HCT116 (cell line): ENCODE results near the gene HAND2. TPM values are rescaled to one million over a fixed set of nuclear protein-coding genes. Genes with fewer than 3 reads are reported as not detected.

Source experiments
- ATAC-seq: fragments of 200-7000 bp; cut with Tn5 transposase; 2 replicates; pipeline ENCODE4 v1.9.1; 2020; ENCODE audit warnings: mild to moderate bottlenecking, moderate library complexity
- BruUV-seq: library from RNA; stranded (reverse); fragments of 400-500 nt; replicated peaks from 2 replicates; lab custom pipeline; 2021; lab: Mats Ljungman, UMichigan
- CTCF ChIA-PET: fragments of 300-600 bp; sonication (Branson Sonifier 250); formaldehyde crosslinking; loops from one replicate; lab custom pipeline; 2021; ENCODE audit warnings: antibody characterized with exemption; lab: Charles Lee
- POLR2A ChIA-PET: fragments of 300-600, 350-600 bp; sonication (Branson Sonifier 250); formaldehyde crosslinking; loops from one replicate; lab custom pipeline; 2021; ENCODE audit warnings: antibody characterized with exemption; lab: Charles Lee
- RAD21 ChIA-PET, 2 experiments: fragments of 300-600 bp; sonication (Branson Sonifier 250); formaldehyde crosslinking; loops; one replicate each; lab custom pipeline; 2023; ENCODE audit warnings: low total read pairs in 2 of 2; ENCODE audit not compliant: uncharacterized antibody in 2 of 2, unreplicated experiment in 2 of 2, low non-redundant PET in 1 of 2; lab: Charles Lee
- DNase-seq: peaks from one replicate; pipeline ENCODE4 v3.0.0-alpha.2; 2010; ENCODE audit warnings: low read depth, low spot score
- H2AFZ ChIP-seq: fragments of 200-600 bp; shearing (Covaris generic), sonication (generic); 2 replicates; pipeline ENCODE4 v1.6.1; 2017; ENCODE audit warnings: low read depth, mixed run types, mixed read lengths, antibody characterized with exemption, low read length; ENCODE audit not compliant: poor library complexity, severe bottlenecking
- H3K27ac ChIP-seq: 2 replicates; pipeline ENCODE4 v1.5.1; 2012; ENCODE audit warnings: low read depth, low read length
- H3K27me3 ChIP-seq: fragments of 200-600 bp; sonication (generic); 2 replicates; pipeline ENCODE4 v1.6.1; 2016; ENCODE audit warnings: mixed run types, low read length, mixed read lengths; ENCODE audit not compliant: insufficient read depth
- H3K36me3 ChIP-seq, 2 experiments: fragments of 200-500 bp in 1 of 2; fragments of 200-600 bp in 1 of 2; sonication (Bioruptor generic) in 1 of 2; sonication (generic) in 1 of 2; 2 replicates each; pipeline versions ENCODE4 v1.5.1 to v1.6.1; 2014 to 2016; ENCODE audit warnings: low read length in 2 of 2, inconsistent platforms in 1 of 2, mixed read lengths in 1 of 2, mixed run types in 1 of 2; ENCODE audit not compliant: insufficient read depth in 2 of 2, control insufficient read depth in 1 of 2
- H3K4me1 ChIP-seq, 2 experiments: fragments of 200-600 bp in 1 of 2; sonication (generic) in 1 of 2; 2 replicates each; pipeline versions ENCODE4 v1.5.1 to v1.6.1; 2012 to 2017; ENCODE audit warnings: low read length in 2 of 2, inconsistent platforms in 1 of 2, mild to moderate bottlenecking in 1 of 2, mixed read lengths in 1 of 2, mixed run types in 1 of 2, moderate library complexity in 1 of 2; ENCODE audit not compliant: insufficient read depth in 2 of 2, control insufficient read depth in 1 of 2
- H3K4me2 ChIP-seq: fragments of 200-600 bp; sonication (generic); 2 replicates; pipeline ENCODE4 v1.6.1; 2017; ENCODE audit warnings: mixed run types, low read length, mixed read lengths
- H3K4me3 ChIP-seq, 2 experiments: fragments of 200-600 bp in 1 of 2; sonication (generic) in 1 of 2; replicated peaks in 1 of 2; 2 replicates each; pipeline ENCODE4 v1.5.1; 2011 to 2016; ENCODE audit warnings: low read length in 2 of 2, control low read depth in 1 of 2, low read depth in 1 of 2, mild to moderate bottlenecking in 1 of 2, mixed read lengths in 1 of 2, mixed run types in 1 of 2
- H3K79me2 ChIP-seq: fragments of 200-600 bp; sonication (generic); 2 replicates; pipeline ENCODE4 v1.6.1; 2017; ENCODE audit warnings: mild to moderate bottlenecking, mixed run types, low read length, moderate library complexity, mixed read lengths; ENCODE audit not compliant: insufficient read depth
- H3K9ac ChIP-seq: fragments of 200-600 bp; sonication (generic); 2 replicates; pipeline ENCODE4 v1.6.1; 2016; ENCODE audit warnings: low read length, mixed read lengths
- H3K9me2 ChIP-seq: fragments of 200-600 bp; sonication (generic), shearing (Covaris generic); 2 replicates; pipeline ENCODE4 v1.6.1; 2017; ENCODE audit warnings: mixed run types, mild to moderate bottlenecking, moderate library complexity; ENCODE audit not compliant: insufficient read depth
- H3K9me3 ChIP-seq, 2 experiments: fragments of 200-500 bp in 1 of 2; fragments of 200-600 bp in 1 of 2; sonication (Bioruptor generic) in 1 of 2; sonication (generic) in 1 of 2; 2 replicates each; pipeline ENCODE4 v1.6.1; 2014 to 2017; ENCODE audit warnings: low read length in 2 of 2, mixed read lengths in 2 of 2, inconsistent platforms in 1 of 2, low read depth in 1 of 2, mild to moderate bottlenecking in 1 of 2, mixed run types in 1 of 2, moderate library complexity in 1 of 2; ENCODE audit not compliant: control insufficient read depth in 1 of 2, insufficient read depth in 1 of 2
- H4K20me1 ChIP-seq: fragments of 200-600 bp; sonication (generic), shearing (Covaris generic); 2 replicates; pipeline ENCODE4 v1.6.1; 2017; ENCODE audit warnings: mixed run types, mild to moderate bottlenecking, moderate library complexity; ENCODE audit not compliant: insufficient read depth
- CBX3 ChIP-seq: IDR thresholded peaks from 2 replicates; pipeline ENCODE4 v1.6.1; 2012; ENCODE audit warnings: low read depth
- CTCF ChIP-seq, 3 experiments: fragments of 200-600 bp in 1 of 3; sonication (generic) in 1 of 3; IDR thresholded peaks in 2 of 3; conservative IDR thresholded peaks in 1 of 3; 2 replicates each; pipeline ENCODE4 v1.5.1; 2012 to 2017; ENCODE audit warnings: low read depth in 2 of 3, low read length in 2 of 3, antibody characterized with exemption in 1 of 3, borderline replicate concordance in 1 of 3, control low read depth in 1 of 3, mild to moderate bottlenecking in 1 of 3, mixed read lengths in 1 of 3, mixed run types in 1 of 3, moderate library complexity in 1 of 3; ENCODE audit not compliant: insufficient read depth in 1 of 3
- EGR1 ChIP-seq: IDR thresholded peaks from 2 replicates; pipeline ENCODE4 v1.6.1; 2012; ENCODE audit warnings: low read depth
- EZH2 ChIP-seq: fragments of 200-600 bp; sonication (generic); IDR thresholded peaks from 2 replicates; pipeline ENCODE4 v1.6.1; 2017; ENCODE audit warnings: antibody characterized with exemption, mixed run types
- EZH2phosphoT487 ChIP-seq: fragments of 200-600 bp; IDR thresholded peaks from 2 replicates; pipeline ENCODE4 v1.6.1; 2018; ENCODE audit warnings: antibody characterized with exemption, borderline replicate concordance
- POLR2A ChIP-seq: IDR thresholded peaks from 2 replicates; pipeline ENCODE4 v1.7.0; 2011; ENCODE audit warnings: borderline replicate concordance; ENCODE audit not compliant: insufficient read depth, insufficient read length; ENCODE audit errors: extremely low read depth
- YY1 ChIP-seq: IDR thresholded peaks from 2 replicates; pipeline ENCODE4 v1.6.1; 2011; ENCODE audit warnings: low read length, low read depth, moderate library complexity, mild to moderate bottlenecking; ENCODE audit not compliant: insufficient replicate concordance; ENCODE audit errors: extremely low read depth
- intact Hi-C: fragments of 100-400 bp; cut with micrococcal nuclease; formaldehyde crosslinking; loops from 2 replicates; pipeline ENCODE4 v1.10.0; 2022
- total RNA-seq: library from RNA; stranded (reverse); gene quantifications from one replicate; pipeline ENCODE4 v1.2.1, GENCODE V29; 2021; ENCODE audit not compliant: unreplicated experiment
- TF ChIP-seq, protein P1 (sequence below): IDR thresholded peaks from 2 replicates; pipeline ENCODE4 v1.6.1; 2012
- TF ChIP-seq, protein P2 (sequence below): IDR thresholded peaks from 2 replicates; pipeline ENCODE4 v1.6.1; 2011; ENCODE audit warnings: mild to moderate bottlenecking, low read length, moderate library complexity; ENCODE audit not compliant: insufficient replicate concordance; ENCODE audit errors: extremely low read depth

HAND2 gene
- total RNA-seq, 1 experiment from 2014 or later = not detected

DNA sequence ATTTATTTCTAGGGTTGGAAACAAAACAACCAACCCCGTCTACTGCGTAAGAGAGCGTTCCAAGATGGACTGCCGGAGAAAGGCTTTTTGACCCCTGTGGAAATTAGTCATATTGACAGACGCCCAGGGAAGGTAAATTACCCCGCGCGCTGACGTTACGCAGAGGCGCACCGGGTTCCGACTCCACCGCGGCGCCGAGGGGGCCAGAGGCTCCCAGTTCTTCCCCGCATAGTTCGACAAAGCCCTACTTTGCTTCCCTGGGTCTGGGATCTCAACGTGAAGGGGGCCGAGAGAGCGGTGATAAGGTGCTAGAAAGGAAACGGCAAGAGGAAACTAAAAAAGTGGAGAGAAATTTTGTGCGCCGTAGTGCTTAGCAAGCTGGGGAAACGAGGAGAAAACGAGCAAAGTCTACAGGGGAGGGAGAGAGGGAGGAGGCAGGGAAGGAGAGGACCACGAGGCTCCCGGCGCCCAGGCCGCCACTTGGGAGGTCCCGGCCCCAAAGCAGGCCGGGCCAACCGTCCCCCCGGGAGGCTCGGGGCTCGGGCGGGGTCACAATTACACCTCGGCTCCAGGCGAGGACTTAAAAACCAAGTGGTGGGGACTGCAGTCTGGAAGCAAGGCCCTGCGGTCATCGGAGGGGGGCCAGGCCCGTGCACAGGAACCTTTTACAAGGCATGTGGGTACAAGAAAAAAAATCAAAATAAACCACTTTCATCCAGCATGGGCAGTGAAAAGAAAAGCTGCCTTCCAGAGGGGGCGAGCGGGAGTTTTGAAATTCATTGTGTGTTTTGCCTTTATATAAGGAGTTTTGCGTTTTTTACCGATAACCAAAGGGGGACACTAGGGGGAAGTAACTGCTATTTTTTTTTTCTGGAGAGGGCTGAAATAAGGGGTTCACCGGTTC lies 13.2 kb downstream of the HAND2 start:
- CTCF ChIA-PET = no interaction called here
- Histone ChIP-seq H3K9ac (no peak overlapping the region), H2AFZ (no peak overlapping the region), H3K9me2 (no peaks in the 10 kb centered on the region), H3K36me3 (no peaks in the 10 kb centered on the region), H3K27me3 (peaks cover 29% of the 10 kb centered on the region), H3K4me1 (no peaks in the 10 kb centered on the region), H3K4me3 (no peak overlapping the region), H3K27ac (no peak overlapping the region), H3K4me2 (no peak overlapping the region), H4K20me1 (no peaks in the 10 kb centered on the region), H3K79me2 (no peaks in the 10 kb centered on the region), H3K9me3 (no peaks in the 10 kb centered on the region)
- intact Hi-C loops = no loop called here
- BruUV-seq = no TSS peak
- POLR2A ChIA-PET = no interaction called here
- DNase-seq (no peak), ATAC-seq (no peak)
- TF ChIP-seq, protein P1, sequence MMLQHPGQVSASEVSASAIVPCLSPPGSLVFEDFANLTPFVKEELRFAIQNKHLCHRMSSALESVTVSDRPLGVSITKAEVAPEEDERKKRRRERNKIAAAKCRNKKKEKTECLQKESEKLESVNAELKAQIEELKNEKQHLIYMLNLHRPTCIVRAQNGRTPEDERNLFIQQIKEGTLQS = no peak
- TF ChIP-seq EZH2phosphoT487 (no peak), POLR2A (no peak), EGR1 (no peak), CBX3 (no peak), YY1 (no peak), EZH2 (no peak), CTCF (IDR thresholded peaks at IDR 0.05 in 2 of 3, conservative IDR thresholded peaks at IDR 0.05 in 1 of 3; ENCODE audit: borderline replicate concordance in 1 of 3, insufficient read depth in 1 of 3, low read depth in 2 of 3, low read length in 2 of 3) (no peak)
- TF ChIP-seq, protein P2, sequence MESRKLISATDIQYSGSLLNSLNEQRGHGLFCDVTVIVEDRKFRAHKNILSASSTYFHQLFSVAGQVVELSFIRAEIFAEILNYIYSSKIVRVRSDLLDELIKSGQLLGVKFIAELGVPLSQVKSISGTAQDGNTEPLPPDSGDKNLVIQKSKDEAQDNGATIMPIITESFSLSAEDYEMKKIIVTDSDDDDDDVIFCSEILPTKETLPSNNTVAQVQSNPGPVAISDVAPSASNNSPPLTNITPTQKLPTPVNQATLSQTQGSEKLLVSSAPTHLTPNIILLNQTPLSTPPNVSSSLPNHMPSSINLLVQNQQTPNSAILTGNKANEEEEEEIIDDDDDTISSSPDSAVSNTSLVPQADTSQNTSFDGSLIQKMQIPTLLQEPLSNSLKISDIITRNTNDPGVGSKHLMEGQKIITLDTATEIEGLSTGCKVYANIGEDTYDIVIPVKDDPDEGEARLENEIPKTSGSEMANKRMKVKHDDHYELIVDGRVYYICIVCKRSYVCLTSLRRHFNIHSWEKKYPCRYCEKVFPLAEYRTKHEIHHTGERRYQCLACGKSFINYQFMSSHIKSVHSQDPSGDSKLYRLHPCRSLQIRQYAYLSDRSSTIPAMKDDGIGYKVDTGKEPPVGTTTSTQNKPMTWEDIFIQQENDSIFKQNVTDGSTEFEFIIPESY = no peak
- RAD21 ChIA-PET = no interaction called here
